Neural crest cell (in vitro differentiated cells): ENCODE results near the gene SDCCAG8. TPM values are rescaled to one million over a fixed set of nuclear protein-coding genes. Genes with fewer than 3 reads are reported as not detected.

ENCODE experiments used
- DNase-seq: peaks from one replicate; pipeline ENCODE4 v3.0.0; 2021; ENCODE audit warnings: low read depth, mixed read lengths, low spot score
- H3K27ac Mint-ChIP-seq: one replicate; pipeline ENCODE4 v1.8.0; 2021; ENCODE audit warnings: mild to moderate bottlenecking, mixed read lengths; ENCODE audit not compliant: unreplicated experiment
- H3K27me3 Mint-ChIP-seq: 2 replicates; pipeline ENCODE4 v1.8.0; 2021; ENCODE audit warnings: low read depth, mild to moderate bottlenecking, mixed read lengths
- H3K36me3 Mint-ChIP-seq: 2 replicates; pipeline ENCODE4 v1.8.0; 2021; ENCODE audit warnings: low read depth, mild to moderate bottlenecking, mixed read lengths
- H3K4me1 Mint-ChIP-seq: 2 replicates; pipeline ENCODE4 v1.8.0; 2021; ENCODE audit warnings: mixed read lengths
- H3K4me3 Mint-ChIP-seq: one replicate; pipeline ENCODE4 v1.8.0; 2021; ENCODE audit warnings: mild to moderate bottlenecking, mixed read lengths
- H3K9me3 Mint-ChIP-seq: 2 replicates; pipeline ENCODE4 v1.8.0; 2021; ENCODE audit warnings: mixed read lengths
- microRNA-seq: library from miRNA; unstranded; fragments of <30 nt; microRNA quantifications from one replicate; pipeline ENCODE4, GENCODE V29; 2020
- total RNA-seq: library from RNA; stranded (reverse); gene quantifications from 2 replicates; pipeline ENCODE4 v1.2.1, GENCODE V29; 2021
- TF ChIP-seq, protein P1 (sequence below): fragments of 200-600 bp; sonication (generic); conservative IDR thresholded peaks from 2 replicates; pipeline ENCODE4 v1.5.0; 2021; ENCODE audit warnings: antibody characterized with exemption, mild to moderate bottlenecking

Gene SDCCAG8
- total RNA-seq, 1 donor from 2014 or later, result 19.9 TPM

DNA sequence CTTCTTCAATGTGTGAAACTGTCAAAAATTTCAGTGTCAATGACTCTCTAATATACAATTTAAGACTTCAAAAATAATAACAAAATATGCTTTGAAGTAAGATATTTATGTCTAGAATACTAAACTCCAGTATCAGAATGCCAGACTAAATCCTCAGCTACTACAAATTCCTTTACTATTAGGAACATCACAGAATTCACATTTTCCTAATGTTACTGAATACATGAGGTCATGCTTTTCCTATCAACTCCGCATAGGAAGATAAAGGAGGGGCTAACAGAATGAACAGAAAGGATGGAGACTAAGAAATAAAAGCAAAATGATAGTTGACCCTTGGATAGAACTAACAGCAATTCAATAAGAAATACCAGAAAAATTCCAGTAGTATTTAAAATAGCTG lies 292.7 kb downstream of the SDCCAG8 start:
- H3K4me1 Mint-ChIP-seq, result no peaks in the 10 kb centered on the region

DNA sequence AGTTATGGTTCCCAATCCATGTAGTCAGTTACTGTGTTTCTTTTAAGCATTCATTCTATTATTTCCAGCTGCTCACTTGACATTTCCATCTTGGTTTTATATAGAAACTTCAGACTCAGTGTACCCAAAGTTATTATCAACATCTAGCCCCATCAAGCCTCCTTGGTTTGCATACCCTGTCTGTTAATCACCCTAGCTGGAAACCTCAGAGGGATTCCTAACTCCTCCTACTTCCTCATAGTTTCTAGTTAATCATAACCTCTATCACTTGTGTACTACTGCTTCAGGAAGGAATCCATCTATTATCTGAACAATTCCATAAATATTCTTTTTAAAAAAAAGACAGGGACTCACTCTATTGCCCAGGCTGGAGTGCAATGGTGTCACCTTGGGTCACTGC lies 293.3 kb downstream of the SDCCAG8 start:
- no peaks in the 10 kb centered on the region for H3K27me3 Mint-ChIP-seq
- H3K4me3 Mint-ChIP-seq, result no peak overlapping the region
- TF ChIP-seq, protein P1, sequence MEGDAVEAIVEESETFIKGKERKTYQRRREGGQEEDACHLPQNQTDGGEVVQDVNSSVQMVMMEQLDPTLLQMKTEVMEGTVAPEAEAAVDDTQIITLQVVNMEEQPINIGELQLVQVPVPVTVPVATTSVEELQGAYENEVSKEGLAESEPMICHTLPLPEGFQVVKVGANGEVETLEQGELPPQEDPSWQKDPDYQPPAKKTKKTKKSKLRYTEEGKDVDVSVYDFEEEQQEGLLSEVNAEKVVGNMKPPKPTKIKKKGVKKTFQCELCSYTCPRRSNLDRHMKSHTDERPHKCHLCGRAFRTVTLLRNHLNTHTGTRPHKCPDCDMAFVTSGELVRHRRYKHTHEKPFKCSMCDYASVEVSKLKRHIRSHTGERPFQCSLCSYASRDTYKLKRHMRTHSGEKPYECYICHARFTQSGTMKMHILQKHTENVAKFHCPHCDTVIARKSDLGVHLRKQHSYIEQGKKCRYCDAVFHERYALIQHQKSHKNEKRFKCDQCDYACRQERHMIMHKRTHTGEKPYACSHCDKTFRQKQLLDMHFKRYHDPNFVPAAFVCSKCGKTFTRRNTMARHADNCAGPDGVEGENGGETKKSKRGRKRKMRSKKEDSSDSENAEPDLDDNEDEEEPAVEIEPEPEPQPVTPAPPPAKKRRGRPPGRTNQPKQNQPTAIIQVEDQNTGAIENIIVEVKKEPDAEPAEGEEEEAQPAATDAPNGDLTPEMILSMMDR, result no peak
- H3K27ac Mint-ChIP-seq, result no peak overlapping the region
- peaks cover 4% of the 10 kb centered on the region for H3K36me3 Mint-ChIP-seq
- H3K4me1 Mint-ChIP-seq, result no peaks in the 10 kb centered on the region
- no peak for DNase-seq
- H3K9me3 Mint-ChIP-seq, result no peaks in the 10 kb centered on the region

More for the DNA sequence above, 292.7 kb downstream of the SDCCAG8 start:
- H3K27ac Mint-ChIP-seq, result no peak overlapping the region
- TF ChIP-seq, protein P1, result no peak
- H3K36me3 Mint-ChIP-seq, result peaks cover 7% of the 10 kb centered on the region
- no peak overlapping the region for H3K4me3 Mint-ChIP-seq
- no peak for DNase-seq
- no peaks in the 10 kb centered on the region for H3K27me3 Mint-ChIP-seq
- no peaks in the 10 kb centered on the region for H3K9me3 Mint-ChIP-seq

Small RNA genes within 50 kb of the gene (microRNA-seq; reads per million reads assigned to microRNA genes)
- 1.8 reads per million for gene MIR4677

Other genes with a start within 250 kb of the SDCCAG8 start
- 120 and 129 TPM in 2 replicates for gene CEP170, start 760 bp upstream of the SDCCAG8 start, total RNA-seq